HCT116 (cell line): ENCODE data around the gene GTF3C1. TPM values are rescaled to one million over a fixed set of nuclear protein-coding genes. Genes with fewer than 3 reads are reported as not detected.

Experiments
- ATAC-seq: fragments of 200-7000 bp; cut with Tn5 transposase; 2 replicates; pipeline ENCODE4 v1.9.1; 2020; ENCODE audit warnings: mild to moderate bottlenecking, moderate library complexity
- BruUV-seq: library from RNA; stranded (reverse); fragments of 400-500 nt; replicated peaks from 2 replicates; lab custom pipeline; 2021; lab: Mats Ljungman, UMichigan
- CTCF ChIA-PET: fragments of 300-600 bp; sonication (Branson Sonifier 250); formaldehyde crosslinking; loops from one replicate; lab custom pipeline; 2021; ENCODE audit warnings: antibody characterized with exemption; lab: Charles Lee
- POLR2A ChIA-PET: fragments of 300-600, 350-600 bp; sonication (Branson Sonifier 250); formaldehyde crosslinking; loops from one replicate; lab custom pipeline; 2021; ENCODE audit warnings: antibody characterized with exemption; lab: Charles Lee
- RAD21 ChIA-PET, 2 experiments: fragments of 300-600 bp; sonication (Branson Sonifier 250); formaldehyde crosslinking; loops; one replicate each; lab custom pipeline; 2023; ENCODE audit warnings: low total read pairs in 2 of 2; ENCODE audit not compliant: uncharacterized antibody in 2 of 2, unreplicated experiment in 2 of 2, low non-redundant PET in 1 of 2; lab: Charles Lee
- DNase-seq: peaks from one replicate; pipeline ENCODE4 v3.0.0-alpha.2; 2010; ENCODE audit warnings: low read depth, low spot score
- H2AFZ ChIP-seq: fragments of 200-600 bp; shearing (Covaris generic), sonication (generic); 2 replicates; pipeline ENCODE4 v1.6.1; 2017; ENCODE audit warnings: low read depth, mixed run types, mixed read lengths, antibody characterized with exemption, low read length; ENCODE audit not compliant: poor library complexity, severe bottlenecking
- H3K27ac ChIP-seq: 2 replicates; pipeline ENCODE4 v1.5.1; 2012; ENCODE audit warnings: low read depth, low read length
- H3K27me3 ChIP-seq: fragments of 200-600 bp; sonication (generic); 2 replicates; pipeline ENCODE4 v1.6.1; 2016; ENCODE audit warnings: mixed run types, low read length, mixed read lengths; ENCODE audit not compliant: insufficient read depth
- H3K36me3 ChIP-seq, 2 experiments: fragments of 200-500 bp in 1 of 2; fragments of 200-600 bp in 1 of 2; sonication (Bioruptor generic) in 1 of 2; sonication (generic) in 1 of 2; 2 replicates each; pipeline versions ENCODE4 v1.5.1 to v1.6.1; 2014 to 2016; ENCODE audit warnings: low read length in 2 of 2, inconsistent platforms in 1 of 2, mixed read lengths in 1 of 2, mixed run types in 1 of 2; ENCODE audit not compliant: insufficient read depth in 2 of 2, control insufficient read depth in 1 of 2
- H3K4me1 ChIP-seq, 2 experiments: fragments of 200-600 bp in 1 of 2; sonication (generic) in 1 of 2; 2 replicates each; pipeline versions ENCODE4 v1.5.1 to v1.6.1; 2012 to 2017; ENCODE audit warnings: low read length in 2 of 2, inconsistent platforms in 1 of 2, mild to moderate bottlenecking in 1 of 2, mixed read lengths in 1 of 2, mixed run types in 1 of 2, moderate library complexity in 1 of 2; ENCODE audit not compliant: insufficient read depth in 2 of 2, control insufficient read depth in 1 of 2
- H3K4me2 ChIP-seq: fragments of 200-600 bp; sonication (generic); 2 replicates; pipeline ENCODE4 v1.6.1; 2017; ENCODE audit warnings: mixed run types, low read length, mixed read lengths
- H3K4me3 ChIP-seq, 2 experiments: fragments of 200-600 bp in 1 of 2; sonication (generic) in 1 of 2; replicated peaks in 1 of 2; 2 replicates each; pipeline ENCODE4 v1.5.1; 2011 to 2016; ENCODE audit warnings: low read length in 2 of 2, control low read depth in 1 of 2, low read depth in 1 of 2, mild to moderate bottlenecking in 1 of 2, mixed read lengths in 1 of 2, mixed run types in 1 of 2
- H3K79me2 ChIP-seq: fragments of 200-600 bp; sonication (generic); 2 replicates; pipeline ENCODE4 v1.6.1; 2017; ENCODE audit warnings: mild to moderate bottlenecking, mixed run types, low read length, moderate library complexity, mixed read lengths; ENCODE audit not compliant: insufficient read depth
- H3K9ac ChIP-seq: fragments of 200-600 bp; sonication (generic); 2 replicates; pipeline ENCODE4 v1.6.1; 2016; ENCODE audit warnings: low read length, mixed read lengths
- H3K9me2 ChIP-seq: fragments of 200-600 bp; sonication (generic), shearing (Covaris generic); 2 replicates; pipeline ENCODE4 v1.6.1; 2017; ENCODE audit warnings: mixed run types, mild to moderate bottlenecking, moderate library complexity; ENCODE audit not compliant: insufficient read depth
- H3K9me3 ChIP-seq, 2 experiments: fragments of 200-500 bp in 1 of 2; fragments of 200-600 bp in 1 of 2; sonication (Bioruptor generic) in 1 of 2; sonication (generic) in 1 of 2; 2 replicates each; pipeline ENCODE4 v1.6.1; 2014 to 2017; ENCODE audit warnings: low read length in 2 of 2, mixed read lengths in 2 of 2, inconsistent platforms in 1 of 2, low read depth in 1 of 2, mild to moderate bottlenecking in 1 of 2, mixed run types in 1 of 2, moderate library complexity in 1 of 2; ENCODE audit not compliant: control insufficient read depth in 1 of 2, insufficient read depth in 1 of 2
- H4K20me1 ChIP-seq: fragments of 200-600 bp; sonication (generic), shearing (Covaris generic); 2 replicates; pipeline ENCODE4 v1.6.1; 2017; ENCODE audit warnings: mixed run types, mild to moderate bottlenecking, moderate library complexity; ENCODE audit not compliant: insufficient read depth
- CBX3 ChIP-seq: IDR thresholded peaks from 2 replicates; pipeline ENCODE4 v1.6.1; 2012; ENCODE audit warnings: low read depth
- EGR1 ChIP-seq: IDR thresholded peaks from 2 replicates; pipeline ENCODE4 v1.6.1; 2012; ENCODE audit warnings: low read depth
- EZH2 ChIP-seq: fragments of 200-600 bp; sonication (generic); IDR thresholded peaks from 2 replicates; pipeline ENCODE4 v1.6.1; 2017; ENCODE audit warnings: antibody characterized with exemption, mixed run types
- EZH2phosphoT487 ChIP-seq: fragments of 200-600 bp; IDR thresholded peaks from 2 replicates; pipeline ENCODE4 v1.6.1; 2018; ENCODE audit warnings: antibody characterized with exemption, borderline replicate concordance
- FOSL1 ChIP-seq: IDR thresholded peaks from 2 replicates; pipeline ENCODE4 v1.6.1; 2012; ENCODE audit warnings: low read depth
- POLR2A ChIP-seq: IDR thresholded peaks from 2 replicates; pipeline ENCODE4 v1.7.0; 2011; ENCODE audit warnings: borderline replicate concordance; ENCODE audit not compliant: insufficient read depth, insufficient read length; ENCODE audit errors: extremely low read depth
- POLR2AphosphoS5 ChIP-seq: IDR thresholded peaks from 2 replicates; pipeline ENCODE4 v1.6.1; 2011; ENCODE audit warnings: mild to moderate bottlenecking, low read depth, low read length, moderate library complexity
- RAD21 ChIP-seq: IDR thresholded peaks from 2 replicates; pipeline ENCODE4 v1.6.1; 2012; ENCODE audit warnings: low read depth, mild to moderate bottlenecking
- SP1 ChIP-seq: IDR thresholded peaks from 2 replicates; pipeline ENCODE4 v1.6.1; 2012; ENCODE audit warnings: low read depth
- intact Hi-C: fragments of 100-400 bp; cut with micrococcal nuclease; formaldehyde crosslinking; loops from 2 replicates; pipeline ENCODE4 v1.10.0; 2022
- total RNA-seq: library from RNA; stranded (reverse); gene quantifications from one replicate; pipeline ENCODE4 v1.2.1, GENCODE V29; 2021; ENCODE audit not compliant: unreplicated experiment
- TF ChIP-seq, protein P1 (sequence below): IDR thresholded peaks from 2 replicates; pipeline ENCODE4 v1.6.1; 2012
- TF ChIP-seq, protein P2 (sequence below): IDR thresholded peaks from 2 replicates; pipeline ENCODE4 v1.6.1; 2012
- TF ChIP-seq, protein P3 (sequence below): IDR thresholded peaks from 2 replicates; pipeline ENCODE4 v1.6.1; 2011; ENCODE audit warnings: mild to moderate bottlenecking, low read length, moderate library complexity; ENCODE audit not compliant: insufficient replicate concordance; ENCODE audit errors: extremely low read depth
- TF ChIP-seq, protein P4 (sequence below): IDR thresholded peaks from 2 replicates; pipeline ENCODE4 v1.6.1; 2012; ENCODE audit warnings: low read depth

GTF3C1 gene
- total RNA-seq, 1 experiment from 2014 or later = 97.5 TPM

DNA sequence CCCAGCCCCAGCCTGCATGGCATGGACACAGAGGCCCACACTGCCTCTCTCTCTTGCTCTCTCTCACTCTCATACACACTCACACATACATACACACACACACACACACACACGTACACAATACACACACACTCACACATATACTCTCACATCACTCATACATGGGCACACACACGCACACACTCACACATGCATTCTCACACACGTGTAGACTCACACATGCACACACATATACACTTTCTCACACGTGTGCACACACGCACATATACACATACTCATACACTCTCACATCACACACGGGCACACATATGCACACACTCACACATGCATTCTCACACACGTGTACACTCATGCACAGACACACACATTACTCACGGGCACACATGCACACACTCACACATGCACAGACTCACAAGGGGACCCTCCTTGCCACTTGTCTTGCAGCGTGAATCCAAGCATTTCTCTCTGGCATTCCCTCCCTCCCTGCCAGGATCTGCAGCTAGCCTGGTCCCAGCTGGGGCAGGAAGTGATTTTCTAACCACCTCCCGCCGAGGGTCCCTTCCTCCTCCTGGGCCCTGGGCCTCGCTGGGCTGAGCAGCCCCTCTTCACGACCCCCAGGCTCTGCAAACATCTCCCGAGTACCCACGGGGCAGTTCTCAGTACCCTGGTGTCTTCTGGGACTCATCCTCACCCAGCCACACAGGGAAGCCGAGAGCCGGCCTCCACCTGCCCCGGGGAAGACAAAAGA, 110.3 kb downstream of the GTF3C1 start (continued):
- TF ChIP-seq EGR1 = no peak
- TF ChIP-seq EZH2phosphoT487 = no peak
- no peak for TF ChIP-seq POLR2AphosphoS5

DNA sequence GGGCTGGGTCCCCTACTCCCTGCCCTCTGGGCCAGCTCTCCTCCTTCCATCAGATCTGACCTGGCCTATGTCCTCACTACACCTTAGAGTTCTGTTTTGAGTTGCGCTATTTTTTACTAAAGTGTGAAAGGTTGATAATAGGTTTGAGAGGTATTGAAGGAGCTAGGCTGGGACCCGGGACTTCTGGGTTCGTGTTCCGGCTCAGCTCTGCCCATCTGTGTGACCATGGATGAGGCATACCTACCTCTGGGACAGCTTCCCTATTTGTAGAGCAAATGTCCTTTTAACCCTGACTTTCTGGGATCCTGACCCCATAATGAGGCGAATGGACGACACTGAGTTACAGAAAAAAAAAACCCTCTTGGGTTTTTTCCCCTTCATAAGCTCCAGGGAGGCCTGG, 111.8 kb downstream of the GTF3C1 start:
- H3K9me3 ChIP-seq = no peaks in the 10 kb centered on the region
- POLR2A ChIA-PET = no interaction called here
- no peak overlapping the region for H3K27ac ChIP-seq
- RAD21 ChIA-PET = no interaction called here
- H3K36me3 ChIP-seq = no peaks in the 10 kb centered on the region
- no peaks in the 10 kb centered on the region for H4K20me1 ChIP-seq
- H3K79me2 ChIP-seq = no peaks in the 10 kb centered on the region
- intact Hi-C loops = no loop called here
- no peak for TF ChIP-seq RAD21
- no peak for TF ChIP-seq FOSL1
- TF ChIP-seq EGR1 = no peak
- no peak for TF ChIP-seq CBX3
- TF ChIP-seq SP1 = no peak
- TF ChIP-seq, protein P1, sequence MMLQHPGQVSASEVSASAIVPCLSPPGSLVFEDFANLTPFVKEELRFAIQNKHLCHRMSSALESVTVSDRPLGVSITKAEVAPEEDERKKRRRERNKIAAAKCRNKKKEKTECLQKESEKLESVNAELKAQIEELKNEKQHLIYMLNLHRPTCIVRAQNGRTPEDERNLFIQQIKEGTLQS = no peak
- TF ChIP-seq POLR2A = no peak
- TF ChIP-seq, protein P2, sequence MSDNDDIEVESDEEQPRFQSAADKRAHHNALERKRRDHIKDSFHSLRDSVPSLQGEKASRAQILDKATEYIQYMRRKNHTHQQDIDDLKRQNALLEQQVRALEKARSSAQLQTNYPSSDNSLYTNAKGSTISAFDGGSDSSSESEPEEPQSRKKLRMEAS = no peak
- TF ChIP-seq EZH2 = no peak
- TF ChIP-seq, protein P3, sequence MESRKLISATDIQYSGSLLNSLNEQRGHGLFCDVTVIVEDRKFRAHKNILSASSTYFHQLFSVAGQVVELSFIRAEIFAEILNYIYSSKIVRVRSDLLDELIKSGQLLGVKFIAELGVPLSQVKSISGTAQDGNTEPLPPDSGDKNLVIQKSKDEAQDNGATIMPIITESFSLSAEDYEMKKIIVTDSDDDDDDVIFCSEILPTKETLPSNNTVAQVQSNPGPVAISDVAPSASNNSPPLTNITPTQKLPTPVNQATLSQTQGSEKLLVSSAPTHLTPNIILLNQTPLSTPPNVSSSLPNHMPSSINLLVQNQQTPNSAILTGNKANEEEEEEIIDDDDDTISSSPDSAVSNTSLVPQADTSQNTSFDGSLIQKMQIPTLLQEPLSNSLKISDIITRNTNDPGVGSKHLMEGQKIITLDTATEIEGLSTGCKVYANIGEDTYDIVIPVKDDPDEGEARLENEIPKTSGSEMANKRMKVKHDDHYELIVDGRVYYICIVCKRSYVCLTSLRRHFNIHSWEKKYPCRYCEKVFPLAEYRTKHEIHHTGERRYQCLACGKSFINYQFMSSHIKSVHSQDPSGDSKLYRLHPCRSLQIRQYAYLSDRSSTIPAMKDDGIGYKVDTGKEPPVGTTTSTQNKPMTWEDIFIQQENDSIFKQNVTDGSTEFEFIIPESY = no peak
- TF ChIP-seq, protein P4, sequence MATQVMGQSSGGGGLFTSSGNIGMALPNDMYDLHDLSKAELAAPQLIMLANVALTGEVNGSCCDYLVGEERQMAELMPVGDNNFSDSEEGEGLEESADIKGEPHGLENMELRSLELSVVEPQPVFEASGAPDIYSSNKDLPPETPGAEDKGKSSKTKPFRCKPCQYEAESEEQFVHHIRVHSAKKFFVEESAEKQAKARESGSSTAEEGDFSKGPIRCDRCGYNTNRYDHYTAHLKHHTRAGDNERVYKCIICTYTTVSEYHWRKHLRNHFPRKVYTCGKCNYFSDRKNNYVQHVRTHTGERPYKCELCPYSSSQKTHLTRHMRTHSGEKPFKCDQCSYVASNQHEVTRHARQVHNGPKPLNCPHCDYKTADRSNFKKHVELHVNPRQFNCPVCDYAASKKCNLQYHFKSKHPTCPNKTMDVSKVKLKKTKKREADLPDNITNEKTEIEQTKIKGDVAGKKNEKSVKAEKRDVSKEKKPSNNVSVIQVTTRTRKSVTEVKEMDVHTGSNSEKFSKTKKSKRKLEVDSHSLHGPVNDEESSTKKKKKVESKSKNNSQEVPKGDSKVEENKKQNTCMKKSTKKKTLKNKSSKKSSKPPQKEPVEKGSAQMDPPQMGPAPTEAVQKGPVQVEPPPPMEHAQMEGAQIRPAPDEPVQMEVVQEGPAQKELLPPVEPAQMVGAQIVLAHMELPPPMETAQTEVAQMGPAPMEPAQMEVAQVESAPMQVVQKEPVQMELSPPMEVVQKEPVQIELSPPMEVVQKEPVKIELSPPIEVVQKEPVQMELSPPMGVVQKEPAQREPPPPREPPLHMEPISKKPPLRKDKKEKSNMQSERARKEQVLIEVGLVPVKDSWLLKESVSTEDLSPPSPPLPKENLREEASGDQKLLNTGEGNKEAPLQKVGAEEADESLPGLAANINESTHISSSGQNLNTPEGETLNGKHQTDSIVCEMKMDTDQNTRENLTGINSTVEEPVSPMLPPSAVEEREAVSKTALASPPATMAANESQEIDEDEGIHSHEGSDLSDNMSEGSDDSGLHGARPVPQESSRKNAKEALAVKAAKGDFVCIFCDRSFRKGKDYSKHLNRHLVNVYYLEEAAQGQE = no peak
- no peak for ATAC-seq
- no peaks in the 10 kb centered on the region for H3K27me3 ChIP-seq
- H3K4me3 ChIP-seq = no peak overlapping the region
- no peak overlapping the region for H2AFZ ChIP-seq
- no peak overlapping the region for H3K9ac ChIP-seq
- DNase-seq = no peak
- H3K9me2 ChIP-seq = no peaks in the 10 kb centered on the region
- no peak overlapping the region for H3K4me2 ChIP-seq
- no TSS peak for BruUV-seq
- peaks cover 0 to 2% of the 10 kb centered on the region in 2 experiments; a peak in 1 of 4 replicates for H3K4me1 ChIP-seq
- CTCF ChIA-PET = no interaction called here
